GM18505 (cell line): Measurements from ENCODE around the gene VTCN1.

Source experiments
- ATAC-seq: cut with Tn5 transposase; IDR thresholded peaks from one replicate; pipeline ENCODE4 v1.9.1; 2021; ENCODE audit not compliant: unreplicated experiment
- POLR2A ChIP-seq: IDR thresholded peaks from 4 replicates; pipeline ENCODE4 v1.6.1; 2011; ENCODE audit warnings: borderline replicate concordance; ENCODE audit not compliant: insufficient read depth, insufficient read length; ENCODE audit errors: extremely low read depth

The VTCN1 gene

DNA sequence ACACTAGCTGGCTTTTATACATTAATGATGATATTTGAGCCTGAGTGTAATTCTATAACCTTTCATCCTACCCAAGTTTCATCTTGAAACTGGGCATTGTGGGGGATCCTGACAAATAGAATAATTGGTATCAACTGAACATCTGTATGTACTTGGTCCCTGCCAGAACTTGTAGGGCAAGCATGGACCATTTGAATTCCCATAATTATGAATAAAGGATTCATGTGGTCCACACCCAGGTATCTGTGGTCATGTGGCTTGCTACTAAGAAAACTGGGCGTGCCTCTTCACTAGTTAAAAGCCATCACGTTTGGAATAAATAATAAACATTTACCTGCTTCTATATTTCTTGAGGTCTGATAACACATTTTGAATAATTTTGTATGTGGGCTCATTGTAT is 20.6 kb upstream of the VTCN1 start:
- ATAC-seq: no peak

DNA sequence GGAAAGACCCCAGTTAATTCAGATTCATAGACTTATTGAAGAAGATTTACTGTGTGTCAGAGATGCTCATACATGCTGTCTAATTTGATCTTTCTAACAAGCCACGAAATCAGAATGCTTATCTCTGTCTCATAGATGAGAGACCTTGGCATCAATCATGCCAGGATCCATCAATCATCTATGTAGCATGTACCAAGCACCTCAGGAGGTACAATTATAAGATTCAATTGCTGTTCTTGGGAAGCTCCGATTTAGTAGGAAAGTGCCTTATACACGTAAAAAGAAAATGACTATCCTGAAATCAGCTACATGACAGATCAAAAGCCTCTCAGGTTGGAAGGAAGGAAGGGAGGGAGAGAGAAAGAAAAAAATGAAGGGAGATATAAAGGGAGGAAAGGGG is 18.5 kb upstream of the VTCN1 start:
- no peak for TF ChIP-seq POLR2A
- no peak for ATAC-seq

More for the DNA sequence above, 20.6 kb upstream of the VTCN1 start:
- TF ChIP-seq POLR2A: no peak

DNA sequence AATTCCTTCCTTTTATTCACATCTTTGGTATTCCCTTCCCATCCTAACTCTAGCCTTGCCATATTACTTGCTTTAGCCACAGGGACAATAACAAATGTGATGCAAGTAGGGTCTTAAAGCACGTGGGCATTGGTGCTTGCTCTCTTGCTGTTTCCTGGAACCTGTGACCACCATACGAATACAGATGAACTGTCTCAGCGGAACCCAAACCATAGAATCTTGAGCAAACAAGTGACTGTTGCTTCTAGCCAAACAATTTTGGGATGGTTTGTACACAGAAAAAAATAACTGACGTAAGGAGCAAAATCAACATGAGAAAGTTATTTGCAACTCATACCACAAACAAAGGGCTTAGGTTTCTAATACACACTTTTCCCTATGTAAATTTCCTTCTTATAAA is 15.2 kb upstream of the VTCN1 start:
- ATAC-seq: no peak
- TF ChIP-seq POLR2A: no peak

DNA sequence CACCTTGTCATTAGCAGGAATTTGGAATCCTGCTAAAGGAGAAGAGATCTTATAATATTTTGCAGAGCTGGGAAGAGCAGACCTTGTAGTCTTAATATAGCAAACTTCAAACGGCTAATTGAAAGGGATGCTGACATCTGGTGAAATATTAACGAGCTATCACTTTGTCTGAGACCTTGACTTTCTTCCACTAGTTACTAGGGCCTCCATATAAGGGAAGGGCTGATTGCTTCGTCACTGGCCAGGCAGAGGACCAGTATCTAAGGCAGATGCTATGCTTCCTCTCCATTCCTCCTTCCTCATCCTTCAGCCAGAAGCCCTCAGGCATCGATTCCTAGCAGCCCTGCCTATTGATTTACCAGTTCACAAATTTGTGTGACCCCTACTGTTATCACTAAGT is 6.0 kb upstream of the VTCN1 start:
- TF ChIP-seq POLR2A: no peak
- no peak for ATAC-seq

GRCh38 chr1:117215733-117216462 is 5.2 kb upstream of the VTCN1 start:
- ATAC-seq: no peak
- no peak for TF ChIP-seq POLR2A

GRCh38 chr1:117215019-117215418 is 4.3 kb upstream of the VTCN1 start:
- no peak for ATAC-seq
- TF ChIP-seq POLR2A: no peak

- ATAC-seq: no peak
- TF ChIP-seq POLR2A: no peak
Measured at GRCh38 chr1:117213046-117213445, 2.3 kb upstream of the VTCN1 start.

DNA sequence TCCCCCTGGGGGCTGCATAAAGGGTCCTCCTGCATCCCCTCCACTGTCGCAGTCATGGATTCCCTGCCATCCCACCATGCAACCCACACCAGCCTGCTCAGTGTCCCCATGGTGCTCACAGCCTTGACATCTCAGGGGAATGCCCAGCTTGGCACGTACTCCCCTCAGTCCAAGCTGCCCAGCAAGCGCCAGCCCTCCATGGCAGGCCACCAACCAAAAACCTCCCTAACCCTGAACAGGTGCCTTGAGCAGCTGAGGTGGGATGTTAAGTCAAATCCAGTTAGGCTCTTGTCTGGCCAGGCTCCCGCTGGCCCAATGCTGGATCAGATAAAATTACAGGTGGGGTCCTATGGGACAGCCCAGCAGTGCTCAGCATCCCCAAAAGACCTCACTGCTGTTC is 341 bp downstream of the VTCN1 start:
- no peak for ATAC-seq
- no peak for TF ChIP-seq POLR2A

- ATAC-seq: no peak
- no peak for TF ChIP-seq POLR2A
Measured at GRCh38 chr1:117209094-117209493, 1.6 kb downstream of the VTCN1 start.

DNA sequence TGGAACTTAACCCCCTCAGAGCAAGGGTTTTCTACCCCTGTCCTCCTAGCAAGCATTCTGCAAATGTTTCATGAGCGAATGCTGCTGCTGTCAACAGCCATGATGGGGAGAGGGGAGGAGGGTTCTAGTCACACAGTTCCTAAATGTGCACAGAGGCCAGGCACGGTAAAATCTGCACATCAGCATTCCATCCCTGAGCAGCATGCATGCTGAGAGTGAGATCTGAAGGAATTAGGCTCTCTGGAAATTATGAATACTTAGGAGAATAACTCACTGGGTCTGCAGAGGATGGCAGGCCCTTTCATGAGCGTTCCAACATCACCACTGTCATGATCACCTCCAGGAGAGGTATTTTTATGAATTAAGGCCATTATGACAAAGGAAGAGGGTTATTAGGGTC is 2.1 kb downstream of the VTCN1 start:
- no peak for TF ChIP-seq POLR2A
- no peak for ATAC-seq

GRCh38 chr1:117205368-117205767 is 5.4 kb downstream of the VTCN1 start:
- no peak for ATAC-seq
- no peak for TF ChIP-seq POLR2A

GRCh38 chr1:117201808-117202207 is 8.9 kb downstream of the VTCN1 start:
- ATAC-seq: no peak

DNA sequence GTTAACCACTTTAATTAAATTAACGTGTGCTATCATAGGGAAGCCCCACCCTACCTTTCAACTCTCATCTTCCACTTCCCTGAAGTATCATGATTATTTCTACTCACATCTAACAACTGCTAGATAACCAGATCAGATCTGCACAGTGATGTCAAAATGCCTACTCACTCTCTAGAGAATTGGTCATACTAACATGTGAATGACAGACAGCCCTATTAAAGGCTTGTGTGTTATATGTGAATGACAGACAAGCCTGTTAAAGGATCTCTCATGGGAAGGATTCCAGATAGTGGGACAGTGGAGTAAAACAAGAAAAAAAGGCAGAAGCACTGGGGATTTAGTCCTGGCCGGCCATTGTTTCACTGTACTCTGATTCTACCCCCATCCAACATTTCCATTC is 12.6 kb downstream of the VTCN1 start:
- no peak for TF ChIP-seq POLR2A
- ATAC-seq: no peak

More at GRCh38 chr1:117201808-117202207, 8.9 kb downstream of the VTCN1 start:
- no peak for TF ChIP-seq POLR2A

- TF ChIP-seq POLR2A: no peak
- no peak for ATAC-seq
Measured at GRCh38 chr1:117189726-117190125, 21.0 kb downstream of the VTCN1 start.
